Thyroid gland (tissue), 4 donors: Measurements from ENCODE around the gene ADCYAP1.

Experiments used
- CTCF ChIP-seq, 6 experiments: fragments of 200-600 bp in 3 of 6; fragments of 450-650 bp in 3 of 6; sonication (generic) in 3 of 6; IDR thresholded peaks; one replicate each; pipeline ENCODE4 v1.5.1; 2016 to 2019; ENCODE audit warnings: antibody characterized with exemption in 6 of 6, mild to moderate bottlenecking in 2 of 6, inconsistent platforms in 1 of 6, moderate library complexity in 1 of 6
- POLR2A ChIP-seq, 2 donors: fragments of 450-650 bp; IDR thresholded peaks; one replicate each; pipeline ENCODE4 v1.6.1; 2017; ENCODE audit warnings: antibody characterized with exemption in 2 of 2, mild to moderate bottlenecking in 2 of 2, moderate library complexity in 1 of 2

DNA sequence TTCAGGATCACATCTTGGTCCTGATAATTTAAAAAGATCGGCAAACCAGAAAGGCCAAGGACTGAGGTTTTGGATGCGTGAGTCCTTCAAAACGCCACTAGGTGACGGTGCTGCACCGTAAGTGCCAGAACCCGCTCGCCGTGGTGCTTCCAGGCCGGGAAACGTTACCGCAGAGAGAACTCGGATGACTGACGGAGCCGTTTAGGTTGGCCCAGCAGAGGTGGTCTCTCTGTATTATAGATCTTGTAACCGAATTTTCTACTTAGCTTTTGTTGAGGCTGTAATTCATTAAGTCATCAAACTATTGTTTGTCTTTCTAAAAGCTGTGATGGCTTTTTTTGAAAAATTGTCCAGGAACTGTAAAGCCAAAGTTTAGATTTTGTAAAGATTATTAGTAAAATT is 39.8 kb upstream of the ADCYAP1 start:
- no peak for TF ChIP-seq POLR2A (IDR thresholded peaks at IDR 0.05)
- peak; percentile 92 to 100 (median 97) for TF ChIP-seq CTCF (IDR thresholded peaks at IDR 0.05)
